ENCODE measurements around the gene STEAP1B. TPM values are rescaled to one million over a fixed set of nuclear protein-coding genes. Genes with fewer than 3 reads are reported as not detected.
"Not testable (repeated sequence)": the region's sequence is repeated elsewhere in the genome, so short reads cannot be mapped to it uniquely, and the experiment has no call there.

Gene STEAP1B
- total RNA-seq, 1 donor from 2014 or later: 0.39 TPM

- intact Hi-C loops (cut with micrococcal nuclease): no loop called here
Measured at GRCh38 chr7:22460363-22460988, 39.5 kb downstream of the STEAP1B start.

- intact Hi-C loops (cut with micrococcal nuclease): no loop called here
Measured at GRCh38 chr7:22457471-22457870, 42.5 kb downstream of the STEAP1B start.

- intact Hi-C loops (cut with micrococcal nuclease): no loop called here
Measured at GRCh38 chr7:22454446-22454845, 45.5 kb downstream of the STEAP1B start.

- intact Hi-C loops (cut with micrococcal nuclease): no loop called here
Measured at GRCh38 chr7:22452960-22453558, 46.9 kb downstream of the STEAP1B start.

GRCh38 chr7:22452142-22452959, 47.6 kb downstream of the STEAP1B start:
- intact Hi-C loops (cut with micrococcal nuclease): no loop called here

- intact Hi-C loops (cut with micrococcal nuclease): not testable (repeated sequence)
Measured at GRCh38 chr7:22450013-22450412, 50.0 kb downstream of the STEAP1B start.

GRCh38 chr7:22447762-22448161, 52.2 kb downstream of the STEAP1B start:
- intact Hi-C loops (cut with micrococcal nuclease): no loop called here

- intact Hi-C loops (cut with micrococcal nuclease): no loop called here
Measured at GRCh38 chr7:22447008-22447407, 53.0 kb downstream of the STEAP1B start.

- intact Hi-C loops (cut with micrococcal nuclease): no loop called here
Measured at GRCh38 chr7:22445853-22446252, 54.1 kb downstream of the STEAP1B start.

- intact Hi-C loops (cut with micrococcal nuclease): no loop called here
Measured at GRCh38 chr7:22445140-22445743, 54.7 kb downstream of the STEAP1B start.

GRCh38 chr7:22444181-22444971, 55.6 kb downstream of the STEAP1B start:
- intact Hi-C loops (cut with micrococcal nuclease): no loop called here

- intact Hi-C loops (cut with micrococcal nuclease): no loop called here
Measured at GRCh38 chr7:22443370-22444180, 56.4 kb downstream of the STEAP1B start.

GRCh38 chr7:22442882-22443369, 57.1 kb downstream of the STEAP1B start:
- intact Hi-C loops (cut with micrococcal nuclease): no loop called here

- intact Hi-C loops (cut with micrococcal nuclease): no loop called here
Measured at GRCh38 chr7:22442187-22442881, 57.7 kb downstream of the STEAP1B start.

GRCh38 chr7:22441157-22441556, 58.8 kb downstream of the STEAP1B start:
- intact Hi-C loops (cut with micrococcal nuclease): no loop called here

- intact Hi-C loops (cut with micrococcal nuclease): no loop called here
Measured at GRCh38 chr7:22438994-22439393, 61.0 kb downstream of the STEAP1B start.

- intact Hi-C loops (cut with micrococcal nuclease): not testable (repeated sequence)
Measured at GRCh38 chr7:22436552-22436951, 63.4 kb downstream of the STEAP1B start.

- intact Hi-C loops (cut with micrococcal nuclease): no loop called here
Measured at GRCh38 chr7:22435720-22436119, 64.3 kb downstream of the STEAP1B start.

GRCh38 chr7:22435105-22435504, 64.9 kb downstream of the STEAP1B start:
- intact Hi-C loops (cut with micrococcal nuclease): no loop called here

Measured in T-helper 1 cell treated with Interleukin-12 subunit alpha and Interleukin-12 subunit beta and Interleukin-4 antibody, amounts not matched to agents 30 ng/mL and 1 ng/mL, for 36 hours (primary cell).